AG04450 (cell line): ENCODE data around the gene MIEF1. TPM values are rescaled to one million over a fixed set of nuclear protein-coding genes. Genes with fewer than 3 reads are reported as not detected.

Experiments
- CTCF ChIA-PET: fragments of 300-600, 350-600 bp; formaldehyde crosslinking; extraction: SDS; loops from one replicate; lab custom pipeline; 2022; ENCODE audit warnings: antibody characterized with exemption, inconsistent platforms; lab: Charles Lee
- POLR2A ChIA-PET: fragments of 350-600 bp; formaldehyde crosslinking; extraction: SDS; loops from one replicate; lab custom pipeline; 2021; ENCODE audit warnings: antibody characterized with exemption, inconsistent platforms; lab: Yijun Ruan, JAX
- DNase-seq: peaks from one replicate; pipeline ENCODE4 v3.0.0-alpha.2; 2011; ENCODE audit warnings: low read depth, low spot score
- H3K27ac ChIP-seq: one replicate; pipeline ENCODE4 v1.5.1; 2012; ENCODE audit warnings: low read depth, low read length, control low read depth
- H3K27me3 ChIP-seq: one replicate; pipeline ENCODE4 v1.6.0; 2012; ENCODE audit warnings: low read length; ENCODE audit not compliant: control insufficient read depth, insufficient read depth
- H3K4me3 ChIP-seq: 2 replicates; pipeline ENCODE4 v1.5.1; 2011; ENCODE audit warnings: mild to moderate bottlenecking, low read depth, low read length, control low read depth
- H3K9me3 ChIP-seq: 2 replicates; pipeline ENCODE4 v1.5.1; 2012; ENCODE audit warnings: low read length; ENCODE audit not compliant: control insufficient read depth, insufficient read depth
- CTCF ChIP-seq: IDR thresholded peaks from 2 replicates; pipeline ENCODE4 v1.5.1; 2011; ENCODE audit warnings: low read depth, low read length, control low read depth, inconsistent platforms
- polyA plus RNA-seq: library from polyadenylated mRNA; depleted of rRNA; stranded (reverse); fragments of >200 nt; gene quantifications from 2 replicates; pipeline ENCODE4 v1.2.3, GENCODE V29; 2011

MIEF1 gene
- polyA plus RNA-seq, 1 experiment, result 18.9 TPM

GRCh38 chr22:39522567-39523300 lies 20.6 kb downstream of the MIEF1 start:
- peak overlapping the region; percentile 49 for H3K27ac ChIP-seq
- CTCF ChIA-PET, result no interaction called here
- POLR2A ChIA-PET, result interaction anchor here (1.0 to 2.3 kb wide), 9 partner anchors 10 to 522 kb away, joined by 3 to 29 read pairs (median 6); partner anchors contain the start of genes MIEF1, RPL3 and RPS19BP1
- no peaks in the 10 kb centered on the region for H3K27me3 ChIP-seq
- no peak for DNase-seq
- peak overlapping the region; percentile 87 for H3K4me3 ChIP-seq
- no peak for TF ChIP-seq CTCF
- peaks cover 4% of the 10 kb centered on the region; the same call in 1 of the 2 replicates for H3K9me3 ChIP-seq

- H3K27ac ChIP-seq, result peak overlapping the region; percentile 21
- DNase-seq, result no peak
- ChIA-PET CTCF (interaction anchor here (1.2 to 2.0 kb wide), 2 partner anchors 10 to 30 kb away, joined by 5 to 6 read pairs; no protein-coding TSS in a partner anchor), POLR2A (interaction anchor here (0.6 to 2.3 kb wide), 11 partner anchors 8 to 653 kb away, joined by 3 to 29 read pairs (median 4); partner anchors contain the start of genes RPL3, RPS19BP1, TAB1 and TNRC6B)
- no peak overlapping the region for H3K4me3 ChIP-seq
- no peak for TF ChIP-seq CTCF
- H3K27me3 ChIP-seq, result no peaks in the 10 kb centered on the region
- peaks cover 4% of the 10 kb centered on the region; the same call in 1 of the 2 replicates for H3K9me3 ChIP-seq
Observed at GRCh38 chr22:39524089-39524752, 22.1 kb downstream of the MIEF1 start.

- ChIA-PET POLR2A (interaction anchor here (0.6 to 1.8 kb wide), 6 partner anchors 8 to 653 kb away, joined by 3 to 6 read pairs (median 4); partner anchors contain the start of genes RPL3, RPS19BP1, TAB1 and TNRC6B), CTCF (interaction anchor here (1.2 to 2.0 kb wide), 2 partner anchors 10 to 31 kb away, joined by 5 to 6 read pairs; no protein-coding TSS in a partner anchor)
- H3K9me3 ChIP-seq, result peaks cover 4% of the 10 kb centered on the region; the same call in 1 of the 2 replicates
- no peak overlapping the region for H3K4me3 ChIP-seq
- peak overlapping the region; percentile 39 for H3K27ac ChIP-seq
- TF ChIP-seq CTCF, result no peak
- no peaks in the 10 kb centered on the region for H3K27me3 ChIP-seq
- DNase-seq, result no peak
Observed at GRCh38 chr22:39524753-39525657, 22.9 kb downstream of the MIEF1 start.

GRCh38 chr22:39525658-39525975 lies 23.5 kb downstream of the MIEF1 start:
- no peaks in the 10 kb centered on the region for H3K27me3 ChIP-seq
- no peak for TF ChIP-seq CTCF
- H3K4me3 ChIP-seq, result no peak overlapping the region
- POLR2A ChIA-PET, result interaction anchor here (1.7 to 1.8 kb wide), 2 partner anchors 126 to 206 kb away, joined by 5 to 6 read pairs; partner anchors contain the start of genes RPL3 and TAB1
- CTCF ChIA-PET, result interaction anchor here (2.0 kb wide), 1 partner anchor 32 kb away, joined by 6 read pairs; no protein-coding TSS in a partner anchor
- H3K27ac ChIP-seq, result no peak overlapping the region
- peaks cover 2% of the 10 kb centered on the region; the same call in 1 of the 2 replicates for H3K9me3 ChIP-seq
- DNase-seq, result no peak
